Colonic mucosa (tissue), 4 donors: ENCODE data around the gene GNG7. TPM values are rescaled to one million over a fixed set of nuclear protein-coding genes. Genes with fewer than 3 reads are reported as not detected.
"Not testable (repeated sequence)": the region's sequence is repeated elsewhere in the genome, so short reads cannot be mapped to it uniquely, and the experiment has no call there.

Experiments used
- DNase-seq: peaks from one replicate; pipeline ENCODE4 v3.0.0-alpha.2; 2020
- H3K27ac ChIP-seq: fragments of 200-600 bp; one replicate; pipeline ENCODE4 v1.8.0; 2021
- H3K27me3 ChIP-seq: fragments of 200-600 bp; one replicate; pipeline ENCODE4 v1.8.0; 2021
- H3K36me3 ChIP-seq: fragments of 200-600 bp; one replicate; pipeline ENCODE4 v1.8.0; 2021
- H3K4me1 ChIP-seq: fragments of 200-600 bp; one replicate; pipeline ENCODE4 v1.8.0; 2021; ENCODE audit warnings: mild to moderate bottlenecking
- H3K4me3 ChIP-seq: fragments of 200-600 bp; one replicate; pipeline ENCODE4 v1.8.0; 2021
- H3K9ac ChIP-seq, 2 donors: one replicate each; pipeline ENCODE4 v1.7.0; 2013; ENCODE audit warnings: control low read depth in 2 of 2, low read depth in 2 of 2, low read length in 2 of 2
- H3K9me3 ChIP-seq: fragments of 200-600 bp; one replicate; pipeline ENCODE4 v1.8.0; 2021
- intact Hi-C: fragments of 100-400 bp; cut with DNase I; formaldehyde crosslinking; loops from one replicate; pipeline ENCODE4 v1.14.1; 2022
- total RNA-seq, 2 donors: library from RNA; stranded (reverse); fragmentation: NEBNext Ultra II Directional in 1 of 2; extraction: Animal tissue kit (Norgen Biotek cat#: 25700) in 1 of 2; gene quantifications; one replicate each; pipeline ENCODE4 v1.2.1, GENCODE V29; 2021
- TF ChIP-seq, protein P1 (sequence below): fragments of 200-600 bp; IDR thresholded peaks from one replicate; pipeline ENCODE4 v1.8.0; 2022; ENCODE audit warnings: antibody characterized with exemption, mild to moderate bottlenecking
- donor health status: healthy.
- donor health status: DM: no; HTN: no; CAD: no.
- donor health status: DM: no; HTN: no; CAD: no.

GNG7 gene
- total RNA-seq, 2 donors from 2014 or later, result 1.5 to 3.2 TPM

DNA sequence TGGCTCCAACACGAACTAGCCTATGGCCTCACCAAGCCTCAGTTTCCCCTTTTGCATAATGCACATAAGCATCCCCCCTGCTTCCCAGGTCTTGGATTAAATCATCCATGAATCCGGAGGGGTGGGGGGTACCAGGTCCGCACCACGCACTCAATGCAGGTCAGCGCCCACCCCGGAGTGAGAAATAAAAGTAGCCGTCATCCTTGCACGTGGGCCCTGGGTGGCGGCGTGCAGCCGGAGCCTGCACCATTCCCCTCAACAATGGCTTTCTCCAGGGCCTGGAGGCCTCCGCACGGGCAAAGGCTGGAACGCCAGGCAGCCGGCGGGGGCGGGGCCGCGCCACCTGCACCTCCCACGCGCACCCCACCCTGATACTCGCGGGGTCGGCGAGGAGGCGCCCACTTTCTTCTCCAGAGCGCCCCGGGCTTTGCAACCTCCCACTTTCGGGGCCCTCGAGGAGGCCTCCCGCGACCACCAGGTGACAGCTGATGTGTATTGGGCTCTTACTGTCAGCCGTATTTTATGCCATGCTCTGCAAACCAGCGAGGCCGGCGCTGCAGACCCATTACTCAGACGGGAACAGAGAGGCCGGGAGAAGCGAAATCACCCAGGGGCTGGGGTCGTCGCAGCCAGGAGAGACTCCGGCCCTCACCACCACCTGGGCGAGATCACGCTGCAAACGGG is 227.3 kb downstream of the GNG7 start:
- TF ChIP-seq, protein P1, sequence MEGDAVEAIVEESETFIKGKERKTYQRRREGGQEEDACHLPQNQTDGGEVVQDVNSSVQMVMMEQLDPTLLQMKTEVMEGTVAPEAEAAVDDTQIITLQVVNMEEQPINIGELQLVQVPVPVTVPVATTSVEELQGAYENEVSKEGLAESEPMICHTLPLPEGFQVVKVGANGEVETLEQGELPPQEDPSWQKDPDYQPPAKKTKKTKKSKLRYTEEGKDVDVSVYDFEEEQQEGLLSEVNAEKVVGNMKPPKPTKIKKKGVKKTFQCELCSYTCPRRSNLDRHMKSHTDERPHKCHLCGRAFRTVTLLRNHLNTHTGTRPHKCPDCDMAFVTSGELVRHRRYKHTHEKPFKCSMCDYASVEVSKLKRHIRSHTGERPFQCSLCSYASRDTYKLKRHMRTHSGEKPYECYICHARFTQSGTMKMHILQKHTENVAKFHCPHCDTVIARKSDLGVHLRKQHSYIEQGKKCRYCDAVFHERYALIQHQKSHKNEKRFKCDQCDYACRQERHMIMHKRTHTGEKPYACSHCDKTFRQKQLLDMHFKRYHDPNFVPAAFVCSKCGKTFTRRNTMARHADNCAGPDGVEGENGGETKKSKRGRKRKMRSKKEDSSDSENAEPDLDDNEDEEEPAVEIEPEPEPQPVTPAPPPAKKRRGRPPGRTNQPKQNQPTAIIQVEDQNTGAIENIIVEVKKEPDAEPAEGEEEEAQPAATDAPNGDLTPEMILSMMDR, result no peak

DNA sequence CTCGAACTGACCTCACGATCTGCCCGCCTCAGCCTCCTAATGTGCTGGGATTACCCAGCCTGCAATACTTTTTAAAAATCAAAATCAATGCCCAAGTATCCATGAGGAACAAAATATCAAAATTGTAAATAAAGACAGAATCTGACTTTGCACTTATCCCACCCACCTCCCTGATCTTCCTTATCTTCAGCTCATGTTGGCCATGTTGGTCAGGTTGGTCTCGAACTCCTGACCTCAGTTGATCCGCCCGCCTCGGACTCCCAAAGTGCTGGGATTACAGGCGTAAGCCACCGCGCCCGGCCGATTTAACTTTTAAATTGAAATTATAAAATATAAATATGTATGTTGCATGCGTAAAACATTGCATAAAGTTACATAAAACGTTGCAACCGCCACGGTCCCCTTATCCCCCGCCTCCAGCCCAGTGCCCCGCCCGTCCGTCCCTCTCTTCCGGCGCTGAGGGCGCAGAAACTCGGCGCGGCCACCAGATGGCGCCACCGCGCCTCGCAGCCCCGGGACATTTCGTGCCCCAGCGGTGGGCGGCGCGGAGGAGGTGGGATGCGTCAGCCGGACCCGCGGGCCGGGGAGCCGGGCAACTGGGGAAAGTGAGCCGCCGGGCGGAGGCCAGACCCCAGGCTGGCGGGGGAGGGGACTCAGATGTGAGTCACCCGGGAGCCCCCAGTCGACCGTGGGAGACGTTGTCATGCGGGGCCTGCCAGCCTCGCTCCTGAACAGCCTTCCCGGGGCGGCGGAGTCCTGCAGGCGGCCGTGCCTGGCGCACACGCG is 228.1 kb downstream of the GNG7 start:
- intact Hi-C loops, result loop anchor here (2.0 to 5.0 kb wide), 4 partner anchors 68 to 138 kb away; no protein-coding TSS in a partner anchor
- H3K4me3 ChIP-seq, result peak overlapping the region; percentile 73
- DNase-seq, result peak; percentile 84
- no peaks in the 10 kb centered on the region for H3K27me3 ChIP-seq
- H3K9me3 ChIP-seq, result no peaks in the 10 kb centered on the region
- H3K4me1 ChIP-seq, result no peaks in the 10 kb centered on the region
- TF ChIP-seq, protein P1, result peak; percentile 97
- H3K36me3 ChIP-seq, result no peaks in the 10 kb centered on the region
- peak overlapping the region; percentile 61 to 79 for H3K9ac ChIP-seq
- peak overlapping the region; percentile 88 for H3K27ac ChIP-seq

More for the DNA sequence above, 227.3 kb downstream of the GNG7 start:
- intact Hi-C loops, result loop anchor here (2.0 to 5.0 kb wide), 3 partner anchors 67 to 138 kb away; no protein-coding TSS in a partner anchor
- Histone ChIP-seq H3K4me3 (peak overlapping the region; percentile 73), H3K9me3 (no peaks in the 10 kb centered on the region), H3K27me3 (no peaks in the 10 kb centered on the region), H3K4me1 (no peaks in the 10 kb centered on the region), H3K36me3 (no peaks in the 10 kb centered on the region), H3K9ac (peak overlapping the region; percentile 61 to 79), H3K27ac (peak overlapping the region; percentile 88)
- peak; percentile 71 for DNase-seq

- not testable (repeated sequence) for H3K4me3 ChIP-seq, H3K9me3 ChIP-seq, H3K27ac ChIP-seq, H3K27me3 ChIP-seq, H3K4me1 ChIP-seq, DNase-seq, H3K36me3 ChIP-seq, H3K9ac ChIP-seq
- intact Hi-C loops, result loop anchor here (5.0 kb wide), 1 partner anchor 122 kb away; no protein-coding TSS in a partner anchor
Observed at GRCh38 chr19:2469915-2470200, 232.6 kb downstream of the GNG7 start.

GRCh38 chr19:2469102-2469914 is 233.2 kb downstream of the GNG7 start:
- no peaks in the 10 kb centered on the region for H3K27me3 ChIP-seq
- H3K36me3 ChIP-seq, result no peaks in the 10 kb centered on the region
- no peak overlapping the region for H3K9ac ChIP-seq
- TF ChIP-seq, protein P1, result no peak
- intact Hi-C loops, result no loop called here
- no peak overlapping the region for H3K27ac ChIP-seq
- H3K9me3 ChIP-seq, result no peaks in the 10 kb centered on the region
- no peak for DNase-seq
- no peaks in the 10 kb centered on the region for H3K4me1 ChIP-seq
- H3K4me3 ChIP-seq, result no peak overlapping the region

DNA sequence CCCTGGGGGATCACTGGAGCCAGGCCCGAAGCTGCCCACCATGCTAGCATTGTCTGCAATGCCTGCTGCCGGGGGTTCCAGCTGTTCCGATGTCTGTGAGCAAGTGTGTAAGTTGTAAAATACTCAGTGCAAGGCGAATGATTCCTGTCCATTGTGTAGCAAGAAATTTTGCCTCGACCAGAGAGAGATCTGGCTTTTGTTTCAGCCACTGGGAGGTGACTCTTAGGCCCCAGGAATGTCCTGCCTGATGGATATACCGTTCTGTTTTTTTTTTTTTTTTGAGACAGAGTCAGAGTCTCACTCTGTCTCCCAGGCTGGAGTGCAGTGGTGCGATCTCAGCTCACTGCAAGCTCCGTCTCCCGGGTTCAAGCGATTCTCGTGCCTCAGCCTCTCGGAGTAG is 233.9 kb downstream of the GNG7 start:
- Histone ChIP-seq H3K27me3 (no peaks in the 10 kb centered on the region), H3K27ac (no peak overlapping the region), H3K4me1 (no peaks in the 10 kb centered on the region), H3K4me3 (no peak overlapping the region), H3K9ac (no peak overlapping the region), H3K36me3 (no peaks in the 10 kb centered on the region), H3K9me3 (no peaks in the 10 kb centered on the region)
- DNase-seq, result no peak
- intact Hi-C loops, result no loop called here
- TF ChIP-seq, protein P1, result no peak
